HG02759 (cell line): ENCODE measurements around the gene RAD23B.
A peak's percentile ranks its signal among the peaks of the same experiment; 100 is the strongest.
"Not testable (repeated sequence)": the region's sequence is repeated elsewhere in the genome, so short reads cannot be mapped to it uniquely, and the experiment has no call there.

ENCODE experiments used
- ATAC-seq: cut with Tn5 transposase; IDR thresholded peaks from one replicate; pipeline ENCODE4 v1.9.1; 2021; ENCODE audit warnings: mild to moderate bottlenecking, moderate library complexity; ENCODE audit not compliant: unreplicated experiment

RAD23B gene

DNA sequence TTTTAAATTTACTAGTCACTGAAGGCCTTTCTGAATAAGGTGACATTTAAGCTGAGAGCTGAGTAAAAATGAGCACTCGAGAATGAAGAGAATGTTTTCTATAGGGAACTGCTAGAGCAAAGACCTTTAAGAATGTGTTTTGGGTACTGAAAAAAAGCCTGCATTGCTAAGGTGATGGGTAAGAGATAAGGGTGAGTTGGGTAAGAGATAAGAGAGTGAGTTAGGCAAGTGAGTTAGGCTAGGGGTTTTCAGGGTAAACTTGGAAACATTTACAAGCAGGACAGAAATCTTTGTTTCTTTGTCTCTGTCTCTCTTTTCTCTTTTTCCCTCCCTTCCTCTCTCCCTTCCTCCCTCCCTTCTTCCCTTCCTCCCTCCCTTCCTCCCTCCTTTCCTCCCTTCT lies 5.6 kb downstream of the RAD23B start:
- no peak for ATAC-seq

GRCh38 chr9:107290619-107291018 lies 7.5 kb downstream of the RAD23B start:
- no peak for ATAC-seq

GRCh38 chr9:107292821-107293542 lies 9.9 kb downstream of the RAD23B start:
- no peak for ATAC-seq

DNA sequence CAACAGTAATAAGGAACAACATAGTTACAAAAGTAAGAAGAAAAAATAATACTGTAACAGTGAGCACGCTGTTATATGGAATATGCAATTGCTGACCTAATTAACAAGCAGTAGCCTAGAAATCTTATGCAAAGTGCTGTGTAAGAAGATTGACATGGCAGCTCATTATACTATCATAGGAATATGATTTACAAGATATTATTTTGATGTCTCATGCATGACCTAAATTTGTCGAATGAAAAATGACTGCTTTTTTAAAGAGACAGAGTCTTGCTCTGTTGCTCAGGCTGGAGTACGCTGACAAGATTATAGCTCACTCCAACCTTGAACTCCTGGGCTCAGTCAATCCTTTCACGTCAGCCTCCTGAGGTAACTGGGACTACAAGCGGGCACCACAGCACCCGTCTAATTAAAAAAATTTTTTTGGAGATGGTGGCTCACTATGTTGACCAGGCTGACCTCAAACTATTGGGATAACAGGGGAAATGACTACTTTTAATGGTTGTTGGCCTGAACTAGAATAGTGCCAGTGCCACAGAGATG lies 10.5 kb downstream of the RAD23B start:
- ATAC-seq: no peak

GRCh38 chr9:107294756-107295155 lies 11.7 kb downstream of the RAD23B start:
- ATAC-seq: no peak

- no peak for ATAC-seq
These were observed 12.9 kb downstream of the RAD23B start for GRCh38 chr9:107295995-107296394.

GRCh38 chr9:107296592-107296991 lies 13.5 kb downstream of the RAD23B start:
- ATAC-seq: not testable (repeated sequence)

- no peak for ATAC-seq
These were observed 16.4 kb downstream of the RAD23B start for GRCh38 chr9:107299437-107299836.

GRCh38 chr9:107306308-107306707 lies 23.2 kb downstream of the RAD23B start:
- ATAC-seq: no peak

DNA sequence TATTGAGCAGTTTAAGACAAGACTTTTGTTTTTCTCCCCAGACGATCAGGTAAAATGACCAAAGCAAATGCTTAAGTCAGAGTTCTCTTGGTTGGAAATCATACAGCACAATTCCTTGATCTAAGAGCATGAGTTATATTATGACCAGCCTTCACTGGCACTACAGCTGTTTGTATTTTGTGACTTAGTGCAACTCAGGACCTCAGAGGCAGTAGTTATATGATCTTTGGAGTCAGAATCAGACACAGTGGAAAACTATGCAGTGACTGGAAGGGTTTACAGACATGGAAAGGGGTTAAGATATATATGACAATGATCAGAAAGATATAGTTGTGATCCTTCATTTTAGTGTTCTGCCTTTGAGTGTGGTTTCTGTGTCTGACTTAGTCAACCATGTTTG lies 24.3 kb downstream of the RAD23B start:
- no peak for ATAC-seq

DNA sequence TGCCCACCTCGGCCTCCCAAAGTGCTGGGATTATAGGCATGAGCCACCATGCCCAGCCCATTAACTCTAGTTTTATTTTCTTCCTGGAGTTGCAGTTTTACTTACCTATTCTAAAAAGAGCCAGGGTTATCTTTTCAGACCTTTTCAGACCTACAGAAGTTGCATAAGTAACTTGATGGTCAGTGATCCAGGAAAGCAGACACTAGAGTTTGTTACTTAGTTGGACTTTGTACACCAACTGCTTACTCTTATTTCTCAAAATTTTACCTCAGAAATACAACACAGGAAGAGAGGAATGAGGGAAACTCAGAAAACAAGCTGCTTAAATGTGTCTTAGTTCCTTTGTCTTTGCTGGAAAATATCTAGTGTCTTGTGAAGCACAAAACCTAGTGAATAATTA lies 25.4 kb downstream of the RAD23B start:
- ATAC-seq: no peak

DNA sequence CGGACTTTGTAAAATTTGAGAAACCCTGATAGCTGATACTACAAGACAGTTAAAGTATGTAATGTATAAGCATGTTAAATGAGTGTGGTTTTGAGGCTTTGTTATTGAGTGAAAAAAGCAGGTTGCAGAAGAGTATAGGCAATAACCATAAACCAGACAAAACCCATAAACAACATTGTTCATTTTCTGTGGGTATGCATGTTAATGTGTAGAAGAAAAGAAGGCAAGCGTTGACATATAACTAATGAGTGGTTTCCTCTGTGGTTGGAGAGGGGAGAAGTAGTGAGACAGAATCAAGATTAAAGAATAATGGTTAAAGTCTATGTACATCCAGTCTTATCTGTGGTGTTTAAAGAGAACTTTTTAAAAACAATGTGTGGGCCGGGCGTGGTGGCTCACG lies 26.2 kb downstream of the RAD23B start:
- ATAC-seq: peak; percentile 83

GRCh38 chr9:107312376-107313050 lies 29.4 kb downstream of the RAD23B start:
- ATAC-seq: no peak

- no peak for ATAC-seq
These were observed 30.5 kb downstream of the RAD23B start for GRCh38 chr9:107313555-107314096.

- no peak for ATAC-seq
These were observed 31.7 kb downstream of the RAD23B start for GRCh38 chr9:107314763-107315162.

GRCh38 chr9:107316795-107317661 lies 33.9 kb downstream of the RAD23B start:
- no peak for ATAC-seq

DNA sequence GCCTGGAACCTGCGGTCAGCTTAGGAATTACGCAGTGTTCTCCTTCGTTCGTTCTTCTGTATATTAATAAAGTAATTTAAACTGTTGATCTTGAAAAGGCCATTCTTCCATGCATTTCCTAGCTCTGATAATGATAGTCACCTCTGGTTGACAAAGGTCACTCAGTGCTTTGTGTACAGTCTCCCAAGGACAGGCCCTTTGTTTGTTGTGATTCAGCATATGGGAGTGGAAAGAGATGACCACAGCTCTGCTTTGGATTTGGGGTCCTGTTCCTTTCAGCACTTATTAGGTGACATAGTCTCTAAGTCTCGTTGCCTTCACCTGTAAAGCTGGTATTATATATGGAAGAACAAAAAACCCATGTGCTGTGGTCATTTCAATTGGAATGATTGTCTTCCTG lies 39.6 kb downstream of the RAD23B start:
- no peak for ATAC-seq

GRCh38 chr9:107323836-107324585 lies 40.9 kb downstream of the RAD23B start:
- no peak for ATAC-seq

DNA sequence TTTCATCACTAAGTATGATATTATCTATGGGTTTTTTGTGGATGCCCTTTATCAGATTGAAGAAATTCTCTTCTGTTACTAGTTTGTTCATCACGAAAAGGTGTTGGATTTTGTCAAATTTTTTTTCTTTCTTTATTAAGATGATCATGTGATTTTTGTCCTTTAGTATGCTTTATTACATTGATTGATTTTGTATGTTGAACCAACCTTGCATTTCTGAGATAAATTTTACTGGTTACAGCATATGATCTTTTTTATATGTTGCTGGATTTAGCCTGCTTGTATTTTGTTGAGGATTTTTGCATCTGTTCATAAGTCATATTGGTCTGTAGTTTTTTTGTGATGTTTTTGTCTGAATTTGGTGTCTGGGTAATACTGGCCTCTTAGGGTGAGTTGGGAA lies 42.8 kb downstream of the RAD23B start:
- no peak for ATAC-seq

DNA sequence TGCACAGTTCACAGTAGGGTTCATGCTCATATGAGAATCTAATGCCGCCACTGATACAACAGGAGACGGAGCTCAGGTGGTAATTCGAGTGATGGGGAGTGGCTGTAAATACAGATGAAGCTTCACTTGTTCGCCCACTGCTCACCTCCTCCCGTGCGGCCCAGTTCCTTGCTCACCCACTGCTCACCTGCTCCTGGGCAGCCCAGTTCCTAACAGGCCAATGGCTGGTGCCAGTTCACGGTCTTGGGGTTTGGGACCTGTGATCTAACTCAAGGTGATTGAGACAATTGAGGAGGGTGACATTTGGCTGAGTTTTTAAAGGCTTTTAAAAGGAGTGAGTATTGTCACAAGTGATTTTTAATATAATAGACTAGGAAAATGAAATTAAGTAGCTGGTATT lies 45.4 kb downstream of the RAD23B start:
- ATAC-seq: no peak
